OCI-LY1 (cell line): ENCODE results near the gene IL1RN.

Experiments
- H2AFZ ChIP-seq: fragments of 200-600 bp; sonication (generic), shearing (Covaris generic); 2 replicates; pipeline ENCODE4 v1.6.0; 2014; ENCODE audit warnings: antibody characterized with exemption, mild to moderate bottlenecking, low read length
- H3F3A ChIP-seq: fragments of 200-600 bp; sonication (generic), shearing (Covaris generic); 2 replicates; pipeline ENCODE4 v1.6.0; 2014; ENCODE audit warnings: mild to moderate bottlenecking, antibody characterized with exemption, low read length, moderate library complexity; ENCODE audit not compliant: insufficient read depth
- H3K27ac ChIP-seq: fragments of 200-600 bp; sonication (generic); 2 replicates; pipeline ENCODE4 v1.5.1; 2014; ENCODE audit warnings: low read length, mixed run types, mild to moderate bottlenecking, low read depth; ENCODE audit not compliant: poor library complexity, severe bottlenecking
- H3K27me3 ChIP-seq: fragments of 200-600 bp; sonication (generic); 2 replicates; pipeline ENCODE4 v1.6.0; 2014; ENCODE audit warnings: antibody characterized with exemption, mild to moderate bottlenecking, low read length, moderate library complexity; ENCODE audit not compliant: insufficient read depth
- H3K36me3 ChIP-seq: fragments of 200-600 bp; sonication (generic); 2 replicates; pipeline ENCODE4 v1.6.1; 2014; ENCODE audit warnings: mild to moderate bottlenecking, antibody characterized with exemption, low read length, moderate library complexity, mixed read lengths; ENCODE audit not compliant: insufficient read depth
- H3K4me1 ChIP-seq: fragments of 200-600 bp; sonication (generic); 2 replicates; pipeline ENCODE4 v1.5.1; 2014; ENCODE audit warnings: mild to moderate bottlenecking, low read length, moderate library complexity; ENCODE audit not compliant: insufficient read depth, severe bottlenecking
- H3K4me2 ChIP-seq: fragments of 200-600 bp; sonication (generic), shearing (Covaris generic); 2 replicates; pipeline ENCODE4 v1.6.1; 2014; ENCODE audit warnings: low read length
- H3K4me3 ChIP-seq: fragments of 200-600 bp; sonication (generic); 2 replicates; pipeline ENCODE4 v1.5.1; 2014; ENCODE audit warnings: low read length, low read depth, mild to moderate bottlenecking, mixed read lengths; ENCODE audit not compliant: poor library complexity, severe bottlenecking
- H3K79me2 ChIP-seq: fragments of 200-600 bp; shearing (Covaris generic); 2 replicates; pipeline ENCODE4 v1.6.1; 2016; ENCODE audit warnings: mixed run types, low read length, mixed read lengths; ENCODE audit not compliant: insufficient read depth
- H3K9ac ChIP-seq: fragments of 200-600 bp; sonication (generic), shearing (Covaris generic); 2 replicates; pipeline ENCODE4 v1.6.1; 2014; ENCODE audit warnings: mild to moderate bottlenecking, low read length, mixed read lengths
- H3K9me2 ChIP-seq: fragments of 200-600 bp; sonication (generic), shearing (Covaris generic); 2 replicates; pipeline ENCODE4 v1.6.1; 2014; ENCODE audit warnings: low read depth, mild to moderate bottlenecking, low read length, mixed read lengths
- H3K9me3 ChIP-seq: fragments of 200-600 bp; shearing (Covaris generic); 2 replicates; pipeline ENCODE4 v1.6.1; 2014; ENCODE audit warnings: low read length, mixed read lengths
- H4K20me1 ChIP-seq: fragments of 200-600 bp; sonication (generic), shearing (Covaris generic); 2 replicates; pipeline ENCODE4 v1.6.0; 2016; ENCODE audit warnings: mild to moderate bottlenecking, low read length; ENCODE audit not compliant: insufficient read depth
- CTCF ChIP-seq: fragments of 200-600 bp; sonication (generic), shearing (Covaris generic); IDR thresholded peaks from 2 replicates; pipeline ENCODE4 v1.5.1; 2017; ENCODE audit warnings: mild to moderate bottlenecking, antibody characterized with exemption, low read length, moderate library complexity, mixed read lengths
- EZH2 ChIP-seq: fragments of 200-600 bp; sonication (generic), shearing (Covaris generic); IDR thresholded peaks from 2 replicates; pipeline ENCODE4 v1.8.0; 2017; ENCODE audit warnings: borderline replicate concordance, mixed run types, mild to moderate bottlenecking, antibody characterized with exemption, low read length, moderate library complexity, mixed read lengths

The IL1RN gene

GRCh38 chr2:113079131-113079530, 48.3 kb upstream of the IL1RN start:
- TF ChIP-seq CTCF, result no peak
- Histone ChIP-seq H3K27ac (no peak overlapping the region), H3K36me3 (no peaks in the 10 kb centered on the region), H3K4me2 (no peak overlapping the region), H4K20me1 (no peaks in the 10 kb centered on the region), H3F3A (no peaks in the 10 kb centered on the region), H3K9me2 (no peaks in the 10 kb centered on the region), H3K27me3 (peaks cover 4% of the 10 kb centered on the region; the same call in 1 of the 2 replicates), H3K9ac (no peak overlapping the region), H3K4me3 (no peak overlapping the region), H3K9me3 (no peaks in the 10 kb centered on the region), H3K79me2 (no peaks in the 10 kb centered on the region), H2AFZ (no peak overlapping the region), H3K4me1 (no peaks in the 10 kb centered on the region)

GRCh38 chr2:113080134-113080533, 47.3 kb upstream of the IL1RN start:
- no peaks in the 10 kb centered on the region for H3K9me3 ChIP-seq
- no peak overlapping the region for H3K4me2 ChIP-seq
- H3K4me3 ChIP-seq, result no peak overlapping the region
- no peak overlapping the region for H3K9ac ChIP-seq
- peaks cover 4% of the 10 kb centered on the region; the same call in 1 of the 2 replicates for H3K27me3 ChIP-seq
- H2AFZ ChIP-seq, result no peak overlapping the region
- H3K36me3 ChIP-seq, result no peaks in the 10 kb centered on the region
- H3K27ac ChIP-seq, result no peak overlapping the region
- H3F3A ChIP-seq, result no peaks in the 10 kb centered on the region
- no peaks in the 10 kb centered on the region for H4K20me1 ChIP-seq
- no peak for TF ChIP-seq EZH2
- TF ChIP-seq CTCF, result peak; percentile 74
- H3K4me1 ChIP-seq, result no peaks in the 10 kb centered on the region
- H3K79me2 ChIP-seq, result no peaks in the 10 kb centered on the region
- no peaks in the 10 kb centered on the region for H3K9me2 ChIP-seq

GRCh38 chr2:113081488-113082210, 45.7 kb upstream of the IL1RN start:
- peaks cover 4% of the 10 kb centered on the region; the same call in 1 of the 2 replicates for H3K27me3 ChIP-seq
- no peak overlapping the region for H3K9ac ChIP-seq
- H3K79me2 ChIP-seq, result no peaks in the 10 kb centered on the region
- H3K4me2 ChIP-seq, result no peak overlapping the region
- TF ChIP-seq CTCF (no peak), EZH2 (no peak)
- H3K27ac ChIP-seq, result no peak overlapping the region
- no peaks in the 10 kb centered on the region for H3K4me1 ChIP-seq
- no peak overlapping the region for H2AFZ ChIP-seq
- no peaks in the 10 kb centered on the region for H3K9me2 ChIP-seq
- H4K20me1 ChIP-seq, result no peaks in the 10 kb centered on the region
- no peaks in the 10 kb centered on the region for H3K9me3 ChIP-seq
- H3K4me3 ChIP-seq, result no peak overlapping the region
- H3F3A ChIP-seq, result no peaks in the 10 kb centered on the region
- H3K36me3 ChIP-seq, result no peaks in the 10 kb centered on the region
